ENCODE results near the gene IBTK. TPM values are rescaled to one million over a fixed set of nuclear protein-coding genes. Genes with fewer than 3 reads are reported as not detected.

Gene IBTK
- total RNA-seq, 1 experiment from 2014 or later, result 17.1 TPM

DNA sequence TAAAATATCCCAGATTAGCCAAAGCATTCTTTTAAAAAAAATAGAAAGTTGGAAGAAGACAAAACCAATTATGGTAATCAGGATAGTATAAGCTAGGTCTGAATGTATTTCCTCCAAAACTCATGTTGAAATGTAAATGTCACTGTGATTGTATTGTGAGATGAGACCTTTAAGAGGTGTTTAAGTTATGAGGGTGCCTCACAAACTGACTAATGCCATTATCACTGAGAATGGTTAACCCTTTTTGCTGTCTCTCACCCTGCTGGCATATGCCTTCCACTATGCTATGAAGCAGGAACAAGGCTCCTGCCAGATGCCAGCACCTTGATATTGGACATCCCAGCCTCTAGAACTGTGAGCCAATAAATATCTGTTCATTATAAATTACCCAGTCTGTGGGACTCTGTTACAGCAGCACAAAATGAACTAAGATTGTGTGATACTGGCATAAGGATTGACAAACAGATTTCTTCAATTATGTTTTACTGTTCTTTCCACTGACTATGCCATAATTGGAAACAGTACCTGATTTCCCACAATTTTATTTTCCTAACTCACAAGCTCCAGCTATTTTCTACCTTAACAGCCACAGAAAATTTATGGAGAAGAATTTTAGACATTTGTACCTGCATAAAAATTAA, 63.8 kb downstream of the IBTK start:
- no peaks in the 10 kb centered on the region for H3K4me1 Mint-ChIP-seq

More for the DNA sequence above, 63.8 kb downstream of the IBTK start:
- peaks cover 11 to 43% (median 33%) of the 10 kb centered on the region in 3 experiments; a peak in 5 of 7 replicates for H3K36me3 Mint-ChIP-seq (ENCODE audit: insufficient read depth in 1 of 3, low read depth in 3 of 3)
- no peaks in the 10 kb centered on the region for H3K79me2 ChIP-seq (ENCODE audit: insufficient read depth, low read length)
- H3K4me1 ChIP-seq (ENCODE audit: insufficient read depth, low read length), result no peaks in the 10 kb centered on the region
- no peak overlapping the region for H3K9ac ChIP-seq (ENCODE audit: extremely low read depth, insufficient read length, low read length)
- H3K14ac ChIP-seq (ENCODE audit: insufficient read depth, low read length), result no peak overlapping the region
- no peak overlapping the region for H3K4me2 ChIP-seq (ENCODE audit: insufficient read depth, insufficient read length, low read length)
- no peaks in the 10 kb centered on the region for H3K27me3 ChIP-seq (ENCODE audit: insufficient read depth, low read length)
- H3K27ac ChIP-seq (ENCODE audit: insufficient read length, low read depth, low read length), result no peak overlapping the region
- H4K8ac ChIP-seq (replicated peaks; ENCODE audit: insufficient read length, low read depth, low read length), result no peak overlapping the region
- no peak overlapping the region for H3K23ac ChIP-seq (ENCODE audit: insufficient read length, low read depth, low read length)
- no peak overlapping the region for H3K4me3 Mint-ChIP-seq
- no peak overlapping the region for H2BK12ac ChIP-seq (ENCODE audit: insufficient read length, low read depth, low read length)
- H3K9me3 ChIP-seq (ENCODE audit: control insufficient read depth, low read depth, low read length), result no peaks in the 10 kb centered on the region
- no peak overlapping the region for H3K18ac ChIP-seq (ENCODE audit: insufficient read length, low read depth, low read length)
- H3K56ac ChIP-seq (ENCODE audit: insufficient read length, low read depth, low read length), result no peak overlapping the region
- no peaks in the 10 kb centered on the region for H3K27me3 Mint-ChIP-seq (ENCODE audit: low read depth)
- H3K79me1 ChIP-seq (ENCODE audit: insufficient read depth, low read depth, low read length, poor library complexity, severe bottlenecking), result no peaks in the 10 kb centered on the region
- no peaks in the 10 kb centered on the region for H3K23me2 ChIP-seq (ENCODE audit: insufficient read length, low read depth, low read length, poor library complexity, severe bottlenecking)
- H3K9me3 Mint-ChIP-seq, result no peaks in the 10 kb centered on the region
- H4K20me1 ChIP-seq (ENCODE audit: control insufficient read depth, insufficient read depth, insufficient read length), result no peaks in the 10 kb centered on the region
- H3K4ac ChIP-seq (ENCODE audit: low read depth, low read length), result no peak overlapping the region
- no peak overlapping the region for H4K5ac ChIP-seq (ENCODE audit: insufficient read length, low read depth, low read length)
- no peak overlapping the region for H2BK120ac ChIP-seq (ENCODE audit: low read depth, low read length, poor library complexity, severe bottlenecking)
- H2BK20ac ChIP-seq (ENCODE audit: low read depth, low read length, poor library complexity, severe bottlenecking), result no peak overlapping the region
- H2AK5ac ChIP-seq (ENCODE audit: insufficient read length, low read length), result no peak overlapping the region
- H2AFZ ChIP-seq (ENCODE audit: low read length), result no peak overlapping the region
- no peak overlapping the region for H3T11ph ChIP-seq (ENCODE audit: low read length)
- H2BK5ac ChIP-seq (ENCODE audit: insufficient read length, low read length), result no peak overlapping the region
- TF ChIP-seq, protein P1, sequence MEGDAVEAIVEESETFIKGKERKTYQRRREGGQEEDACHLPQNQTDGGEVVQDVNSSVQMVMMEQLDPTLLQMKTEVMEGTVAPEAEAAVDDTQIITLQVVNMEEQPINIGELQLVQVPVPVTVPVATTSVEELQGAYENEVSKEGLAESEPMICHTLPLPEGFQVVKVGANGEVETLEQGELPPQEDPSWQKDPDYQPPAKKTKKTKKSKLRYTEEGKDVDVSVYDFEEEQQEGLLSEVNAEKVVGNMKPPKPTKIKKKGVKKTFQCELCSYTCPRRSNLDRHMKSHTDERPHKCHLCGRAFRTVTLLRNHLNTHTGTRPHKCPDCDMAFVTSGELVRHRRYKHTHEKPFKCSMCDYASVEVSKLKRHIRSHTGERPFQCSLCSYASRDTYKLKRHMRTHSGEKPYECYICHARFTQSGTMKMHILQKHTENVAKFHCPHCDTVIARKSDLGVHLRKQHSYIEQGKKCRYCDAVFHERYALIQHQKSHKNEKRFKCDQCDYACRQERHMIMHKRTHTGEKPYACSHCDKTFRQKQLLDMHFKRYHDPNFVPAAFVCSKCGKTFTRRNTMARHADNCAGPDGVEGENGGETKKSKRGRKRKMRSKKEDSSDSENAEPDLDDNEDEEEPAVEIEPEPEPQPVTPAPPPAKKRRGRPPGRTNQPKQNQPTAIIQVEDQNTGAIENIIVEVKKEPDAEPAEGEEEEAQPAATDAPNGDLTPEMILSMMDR (conservative IDR thresholded peaks at IDR 0.05), result no peak
- no peak overlapping the region for H2BK15ac ChIP-seq (ENCODE audit: low read depth, low read length)
- H3K27ac Mint-ChIP-seq, result no peak overlapping the region; a peak in 1 of 7 replicates
- no peak overlapping the region for H4K91ac ChIP-seq (ENCODE audit: insufficient read length, low read depth, low read length)
- no peak for DNase-seq

Data from H9 (cell line).